Cardiac muscle cell (in vitro differentiated cells and primary cell): ENCODE measurements around the gene ETHE1. TPM values are rescaled to one million over a fixed set of nuclear protein-coding genes. Genes with fewer than 3 reads are reported as not detected.

ENCODE experiments used
- DNase-seq, 2 donors: peaks; one replicate each; pipeline versions ENCODE4 v3.0.0 to v3.0.0-alpha.2; 2010 to 2017; ENCODE audit warnings: low read depth in 1 of 2, low spot score in 1 of 2
- H3K27ac ChIP-seq: fragments of 200-600 bp; sonication (generic); 2 replicates; pipeline ENCODE4 v1.5.1; 2016
- H3K27me3 ChIP-seq: fragments of 200-600 bp; sonication (generic); 2 replicates; pipeline ENCODE4 v1.6.0; 2016; ENCODE audit warnings: control low read depth
- H3K36me3 ChIP-seq: fragments of 200-600 bp; sonication (generic); 2 replicates; pipeline ENCODE4 v1.5.1; 2016; ENCODE audit warnings: control low read depth
- H3K4me1 ChIP-seq: fragments of 200-600 bp; sonication (generic); 2 replicates; pipeline ENCODE4 v1.8.1; 2017; ENCODE audit warnings: low read depth, mild to moderate bottlenecking, mixed run types
- H3K4me3 ChIP-seq: fragments of 200-600 bp; sonication (generic); 2 replicates; pipeline ENCODE4 v1.5.1; 2016; ENCODE audit warnings: mild to moderate bottlenecking
- H3K9me3 ChIP-seq: fragments of 200-600 bp; sonication (generic); 2 replicates; pipeline ENCODE4 v1.5.1; 2017; ENCODE audit warnings: low read depth, mild to moderate bottlenecking, control low read depth
- CTCF ChIP-seq: IDR thresholded peaks from 2 replicates; pipeline ENCODE4 v1.5.1; 2012; ENCODE audit warnings: low read depth, mild to moderate bottlenecking, low read length
- polyA plus RNA-seq: library from polyadenylated mRNA; unstranded; fragments of >200 nt; fragmentation: Nextera tagmentation; extraction: Ambion mirVana; gene quantifications from 2 replicates; pipeline ENCODE4 v1.2.1, GENCODE V29; 2016
- total RNA-seq: library from RNA; depleted of rRNA; stranded (reverse); fragments of >200 nt; gene quantifications from 2 replicates; pipeline ENCODE4 v1.2.3, GENCODE V29; 2016

The ETHE1 gene
- total and polyA plus RNA-seq, 2 experiments from 2014 or later, result 31.6 to 35.0 TPM

- no peaks in the 10 kb centered on the region for H3K9me3 ChIP-seq
- no peak overlapping the region for H3K27ac ChIP-seq
- no peaks in the 10 kb centered on the region for H3K4me1 ChIP-seq
- no peak for DNase-seq
- H3K4me3 ChIP-seq, result no peak overlapping the region
- H3K36me3 ChIP-seq, result no peaks in the 10 kb centered on the region
- TF ChIP-seq CTCF, result no peak
- H3K27me3 ChIP-seq, result no peaks in the 10 kb centered on the region
Observed at GRCh38 chr19:43511324-43511723, 15.7 kb downstream of the ETHE1 start.

GRCh38 chr19:43510713-43511112 lies 16.3 kb downstream of the ETHE1 start:
- no peaks in the 10 kb centered on the region for H3K4me1 ChIP-seq
- H3K27ac ChIP-seq, result no peak overlapping the region
- H3K27me3 ChIP-seq, result no peaks in the 10 kb centered on the region
- H3K9me3 ChIP-seq, result no peaks in the 10 kb centered on the region
- no peak for DNase-seq
- no peak for TF ChIP-seq CTCF
- no peaks in the 10 kb centered on the region for H3K36me3 ChIP-seq
- no peak overlapping the region for H3K4me3 ChIP-seq

GRCh38 chr19:43507880-43508279 lies 19.1 kb downstream of the ETHE1 start:
- Histone ChIP-seq H3K9me3 (no peaks in the 10 kb centered on the region), H3K27me3 (no peaks in the 10 kb centered on the region), H3K36me3 (no peaks in the 10 kb centered on the region), H3K4me1 (no peaks in the 10 kb centered on the region), H3K4me3 (no peak overlapping the region), H3K27ac (no peak overlapping the region)
- DNase-seq, result no peak
- no peak for TF ChIP-seq CTCF

- Histone ChIP-seq H3K4me1 (no peaks in the 10 kb centered on the region), H3K36me3 (no peaks in the 10 kb centered on the region), H3K27me3 (no peaks in the 10 kb centered on the region), H3K4me3 (no peak overlapping the region), H3K9me3 (no peaks in the 10 kb centered on the region), H3K27ac (no peak overlapping the region)
- TF ChIP-seq CTCF, result no peak
- no peak for DNase-seq
Observed at GRCh38 chr19:43506629-43507028, 20.4 kb downstream of the ETHE1 start.

- Histone ChIP-seq H3K27me3 (no peaks in the 10 kb centered on the region), H3K4me3 (no peak overlapping the region), H3K4me1 (no peaks in the 10 kb centered on the region), H3K9me3 (no peaks in the 10 kb centered on the region), H3K27ac (no peak overlapping the region), H3K36me3 (no peaks in the 10 kb centered on the region)
- no peak for DNase-seq
- TF ChIP-seq CTCF, result no peak
Observed at GRCh38 chr19:43505941-43506340, 21.1 kb downstream of the ETHE1 start.

- Histone ChIP-seq H3K9me3 (no peaks in the 10 kb centered on the region), H3K4me3 (no peak overlapping the region), H3K36me3 (no peaks in the 10 kb centered on the region), H3K27ac (no peak overlapping the region), H3K27me3 (no peaks in the 10 kb centered on the region), H3K4me1 (no peaks in the 10 kb centered on the region)
- no peak for DNase-seq
- TF ChIP-seq CTCF, result no peak
Observed at GRCh38 chr19:43505186-43505456, 21.9 kb downstream of the ETHE1 start.
